Measurements from ENCODE around the gene MCF2L2.

MCF2L2 gene

DNA sequence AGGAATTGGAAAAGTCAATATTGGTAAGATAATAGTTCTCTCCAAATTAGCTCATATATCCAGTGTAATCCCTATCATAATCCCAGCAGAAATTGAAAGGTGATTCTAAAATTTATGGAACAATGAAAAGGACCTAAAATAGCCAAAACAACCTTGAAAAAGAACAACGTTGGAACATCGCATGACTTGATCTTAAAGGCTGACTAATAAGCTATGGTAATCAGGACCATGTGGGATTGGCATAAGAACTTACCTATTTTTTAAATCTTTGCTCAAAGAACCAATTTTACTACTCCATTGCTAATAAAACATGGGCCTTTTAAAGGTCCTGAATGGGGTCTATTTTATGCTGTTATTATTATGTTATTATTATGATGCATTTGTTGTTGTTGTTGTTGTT is 134.5 kb downstream of the MCF2L2 start:
- no peak for DNase-seq (ENCODE audit: low read depth in 2 of 2)

GRCh38 chr3:183291497-183292031 is 136.9 kb downstream of the MCF2L2 start:
- DNase-seq (ENCODE audit: low read depth in 2 of 2): no peak

DNA sequence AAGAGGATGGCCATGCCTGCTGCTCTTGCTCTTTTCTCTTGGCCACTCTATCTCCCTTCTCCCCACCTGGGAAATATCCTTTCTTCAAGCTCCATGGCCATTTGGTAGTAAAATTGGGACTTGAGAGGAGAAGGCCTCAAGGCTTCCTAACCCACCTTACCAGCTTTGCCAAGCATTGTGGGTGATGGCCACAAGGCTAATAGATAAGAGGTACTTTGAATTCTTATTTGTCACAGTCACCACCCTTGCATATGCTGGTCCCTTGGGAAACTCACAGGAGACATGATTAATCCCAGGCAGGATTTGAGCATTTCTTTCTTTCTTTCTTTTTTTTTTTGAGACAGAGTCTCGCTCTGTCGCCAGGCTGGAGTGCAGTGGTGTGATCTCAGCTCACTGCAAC is 138.2 kb downstream of the MCF2L2 start:
- no peak for DNase-seq (ENCODE audit: low read depth in 2 of 2)

- DNase-seq (ENCODE audit: low read depth in 2 of 2): no peak
These were observed 140.3 kb downstream of the MCF2L2 start for GRCh38 chr3:183288117-183288516.

- no peak for DNase-seq (ENCODE audit: low read depth in 2 of 2)
These were observed 141.0 kb downstream of the MCF2L2 start for GRCh38 chr3:183287301-183287971.

GRCh38 chr3:183285828-183286457 is 142.5 kb downstream of the MCF2L2 start:
- peak; percentile 88 for DNase-seq (ENCODE audit: low read depth in 2 of 2)

DNA sequence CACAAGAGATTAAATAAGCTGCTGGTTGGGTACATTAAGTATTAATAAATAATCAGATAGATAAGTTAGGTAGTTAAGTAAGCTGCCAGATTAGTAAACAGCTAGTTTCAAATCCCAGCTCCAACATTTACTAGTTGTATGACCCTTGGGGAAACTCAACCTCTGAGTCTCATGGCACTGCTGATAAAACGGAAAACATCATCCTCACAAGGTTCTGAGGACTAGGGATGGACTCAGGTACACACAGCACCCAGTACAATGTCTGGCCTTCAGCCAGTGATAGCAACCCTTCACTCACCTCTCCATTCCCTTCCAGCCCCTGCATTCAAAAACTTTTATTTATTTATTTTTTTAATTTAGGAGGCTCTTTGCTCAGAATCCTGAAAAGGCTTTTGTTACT is 143.1 kb downstream of the MCF2L2 start:
- DNase-seq (ENCODE audit: low read depth in 2 of 2): no peak

DNA sequence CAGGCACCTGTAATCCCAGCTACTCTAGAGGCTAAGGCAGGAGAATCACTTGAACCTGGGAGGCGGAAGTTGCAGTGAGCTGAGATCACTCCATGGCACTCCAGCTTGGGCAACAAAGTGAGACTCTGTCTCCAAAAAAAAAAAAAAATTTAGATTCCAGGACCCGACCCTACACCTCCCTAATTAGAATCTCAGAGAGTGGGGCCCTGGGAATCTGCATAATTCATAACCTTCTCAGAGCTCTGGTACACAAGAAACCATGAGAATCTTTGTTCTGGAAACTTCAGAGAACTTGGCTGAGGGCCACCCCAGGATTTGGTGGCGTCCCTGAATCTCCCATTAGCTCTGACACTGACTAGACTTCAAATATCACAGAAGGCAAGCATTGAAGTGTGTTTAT is 143.8 kb downstream of the MCF2L2 start:
- DNase-seq (ENCODE audit: low read depth in 2 of 2): no peak

GRCh38 chr3:183283886-183284285 is 144.5 kb downstream of the MCF2L2 start:
- no peak for DNase-seq (ENCODE audit: low read depth in 2 of 2)

DNA sequence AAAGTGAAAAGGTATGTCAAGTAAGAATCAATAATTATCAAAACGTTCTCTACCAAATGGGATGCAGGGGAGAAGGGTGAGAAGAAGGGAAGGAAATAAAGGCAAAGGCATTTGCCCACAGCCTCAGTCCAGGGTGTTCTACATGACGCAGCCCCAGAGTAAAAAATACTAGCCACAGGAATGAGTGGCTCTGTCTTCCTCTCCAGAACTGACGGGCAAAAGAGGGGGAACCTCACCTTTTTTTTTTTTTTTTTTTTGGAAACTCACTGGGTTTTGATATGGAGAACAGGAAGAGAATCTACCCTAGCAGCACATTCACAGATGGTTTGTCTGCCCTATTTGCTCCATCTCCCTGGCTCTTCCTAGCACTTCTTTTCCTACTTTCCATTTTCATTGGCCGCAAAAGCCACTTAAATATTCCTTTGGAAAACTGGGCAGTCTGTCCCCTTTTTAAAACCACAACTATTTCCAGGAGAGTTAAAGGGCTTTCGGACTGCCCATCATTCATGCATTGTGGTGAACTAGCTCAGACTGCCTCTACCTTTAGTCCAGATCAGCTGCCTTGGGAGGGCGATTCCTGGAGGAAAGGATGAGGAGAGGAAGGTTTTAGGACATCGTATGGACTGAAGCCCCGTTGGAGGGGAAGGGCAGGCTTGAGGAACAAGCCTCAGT is 147.2 kb downstream of the MCF2L2 start:
- no peak for DNase-seq (ENCODE audit: low read depth in 2 of 2)

DNA sequence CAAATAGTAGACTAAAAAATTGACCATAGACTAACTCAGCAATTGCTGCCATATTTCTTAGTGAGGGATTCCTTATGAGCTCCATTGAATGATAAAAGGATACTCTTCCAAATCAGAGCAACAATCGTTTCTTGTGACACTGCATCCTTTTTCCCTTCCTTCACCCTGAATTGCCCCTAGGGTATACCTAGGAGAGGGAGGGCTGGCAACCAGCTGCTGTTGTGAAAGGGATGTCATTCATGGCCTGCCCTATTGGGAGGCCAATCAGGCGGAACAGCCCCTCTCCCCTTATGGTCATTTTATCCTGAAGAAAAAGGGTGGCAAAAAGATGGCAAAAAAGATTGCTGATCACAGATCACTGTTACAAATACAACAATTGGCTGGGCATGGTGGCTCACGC is 149.0 kb downstream of the MCF2L2 start:
- no peak for DNase-seq (ENCODE audit: low read depth in 2 of 2)

DNA sequence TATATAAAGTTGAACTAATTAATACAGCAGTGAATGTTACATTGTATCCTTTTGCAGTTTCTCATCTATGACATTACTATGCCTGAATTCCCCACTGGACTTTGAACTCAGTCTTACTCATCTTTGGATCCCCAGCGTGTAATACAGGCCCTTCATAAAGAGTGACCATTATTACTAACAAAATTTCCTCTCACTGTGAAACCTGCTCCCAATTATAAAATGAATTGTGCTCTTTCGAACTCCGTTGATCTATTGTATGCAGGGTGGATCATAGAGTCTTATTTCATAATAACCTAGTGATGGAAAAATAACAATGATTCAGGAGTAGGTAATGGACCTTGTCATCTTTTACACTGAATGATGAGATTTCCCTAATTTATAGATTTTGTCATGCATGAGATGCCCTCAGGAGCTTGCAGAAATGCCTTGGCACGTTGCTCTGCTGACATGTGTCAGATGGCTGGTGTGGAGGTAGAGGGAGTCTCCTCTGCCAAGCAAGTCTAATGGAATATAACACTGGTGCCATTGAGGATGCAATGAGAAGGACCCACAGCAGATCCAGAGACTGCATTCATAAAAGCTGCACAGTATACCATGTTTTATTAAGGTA is 149.8 kb downstream of the MCF2L2 start:
- no peak for DNase-seq (ENCODE audit: low read depth in 2 of 2)

GRCh38 chr3:183277260-183277659 is 151.2 kb downstream of the MCF2L2 start:
- DNase-seq (ENCODE audit: low read depth in 2 of 2): no peak

- DNase-seq (ENCODE audit: low read depth in 2 of 2): no peak
These were observed 152.5 kb downstream of the MCF2L2 start for GRCh38 chr3:183275937-183276336.

- no peak for DNase-seq (ENCODE audit: low read depth in 2 of 2)
These were observed 153.0 kb downstream of the MCF2L2 start for GRCh38 chr3:183275418-183275817.

- no peak for DNase-seq (ENCODE audit: low read depth in 2 of 2)
These were observed 153.8 kb downstream of the MCF2L2 start for GRCh38 chr3:183274609-183275008.

DNA sequence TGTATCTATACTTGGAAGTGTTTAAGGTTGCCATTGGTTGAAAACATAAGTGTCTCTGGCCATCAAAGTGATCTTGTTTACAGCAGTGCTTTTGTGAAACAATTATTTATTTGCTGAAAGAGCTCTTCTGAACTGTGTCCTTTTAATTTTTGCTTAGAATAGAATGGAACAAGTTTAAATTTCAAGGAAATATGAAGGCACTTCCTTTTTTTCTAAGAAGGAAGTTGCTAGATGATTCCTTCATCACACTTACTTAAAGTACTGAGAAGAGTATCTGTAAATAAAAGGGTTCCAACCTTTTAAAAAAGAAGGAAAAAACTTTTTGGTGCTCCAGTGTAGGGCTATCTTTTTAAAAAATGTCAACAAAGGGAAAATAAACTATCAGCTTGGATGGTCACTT is 155.6 kb downstream of the MCF2L2 start:
- DNase-seq (ENCODE audit: low read depth in 2 of 2): no peak

GRCh38 chr3:183272142-183272541 is 156.3 kb downstream of the MCF2L2 start:
- DNase-seq (ENCODE audit: low read depth in 2 of 2): no peak

GRCh38 chr3:183270344-183270743 is 158.1 kb downstream of the MCF2L2 start:
- no peak for DNase-seq (ENCODE audit: low read depth in 2 of 2)

DNA sequence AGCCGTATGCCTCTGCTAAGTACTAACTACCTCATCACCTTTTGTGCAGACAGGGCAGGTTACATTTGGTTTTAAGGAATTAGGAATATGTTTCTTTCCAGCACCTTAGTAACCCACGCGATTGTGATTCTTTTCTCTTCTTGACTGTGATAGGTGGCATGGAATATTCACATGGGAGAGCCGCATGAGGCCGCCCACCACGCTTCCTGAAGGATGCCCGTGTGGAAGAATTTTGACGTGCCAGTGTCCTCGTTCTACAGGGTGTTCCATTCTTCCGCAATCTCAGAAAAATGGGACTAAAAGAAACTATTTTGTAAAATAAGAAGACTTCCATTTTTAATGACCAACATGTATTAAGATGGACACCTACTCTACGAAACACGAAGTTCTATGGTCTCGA is 159.1 kb downstream of the MCF2L2 start:
- DNase-seq (ENCODE audit: low read depth in 2 of 2): no peak

- no peak for DNase-seq (ENCODE audit: low read depth in 2 of 2)
These were observed 160.1 kb downstream of the MCF2L2 start for GRCh38 chr3:183268366-183268765.

DNA sequence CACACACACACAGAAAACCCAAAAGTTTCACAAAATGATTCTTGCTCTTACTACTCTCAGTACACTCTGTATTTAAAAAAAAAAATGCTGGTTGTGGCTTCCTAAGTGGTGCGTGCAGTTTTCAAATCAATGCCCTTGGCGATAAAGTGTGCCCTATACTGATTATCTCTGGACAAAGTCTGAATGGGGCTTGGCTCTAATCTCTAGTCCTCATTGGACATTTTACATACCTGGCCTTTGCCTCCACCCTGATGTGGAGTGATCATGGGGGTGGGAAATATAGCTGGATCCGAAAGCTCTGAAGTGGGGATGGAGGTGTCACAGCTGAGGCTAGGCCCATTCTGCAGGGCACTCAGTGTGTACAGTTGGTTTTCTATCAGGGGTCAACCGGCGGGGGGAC is 161.3 kb downstream of the MCF2L2 start:
- no peak for DNase-seq (ENCODE audit: low read depth in 2 of 2)

GRCh38 chr3:183266454-183266853 is 162.0 kb downstream of the MCF2L2 start:
- DNase-seq (ENCODE audit: low read depth in 2 of 2): no peak
